HepG2 (cell line): ENCODE results near the gene DNAJC5. TPM values are rescaled to one million over a fixed set of nuclear protein-coding genes. Genes with fewer than 3 reads are reported as not detected.
A peak's percentile ranks its signal among the peaks of the same experiment; 100 is the strongest.

Experiments used
- CBFB ChIP-seq: sonication (generic); formaldehyde crosslinking; IDR thresholded peaks from 2 replicates; pipeline ENCODE4 v1.4.0; 2020; ENCODE audit warnings: missing genetic modification reagents
- ERF ChIP-seq: IDR thresholded peaks from 2 replicates; pipeline ENCODE4 v1.6.1; 2018; ENCODE audit warnings: missing biosample characterization, missing genetic modification reagents
- HMGA1 ChIP-seq: sonication (generic); formaldehyde crosslinking; conservative IDR thresholded peaks from 2 replicates; pipeline ENCODE4 v1.4.0; 2020; ENCODE audit warnings: missing genetic modification reagents
- KDM5B ChIP-seq: sonication (generic); formaldehyde crosslinking; IDR thresholded peaks from 2 replicates; pipeline ENCODE4 v1.4.0; 2020; ENCODE audit warnings: missing genetic modification reagents, mild to moderate bottlenecking, borderline replicate concordance
- SMYD3 ChIP-seq: sonication (generic); formaldehyde crosslinking; IDR thresholded peaks from 2 replicates; pipeline ENCODE4 v1.8.1; 2023; ENCODE audit warnings: mild to moderate bottlenecking, missing genetic modification reagents
- SNAPC2 ChIP-seq: sonication (generic); formaldehyde crosslinking; IDR thresholded peaks from 2 replicates; pipeline ENCODE4 v1.8.1; 2022; ENCODE audit warnings: mild to moderate bottlenecking, missing genetic modification reagents
- ZBTB7A ChIP-seq: sonication (generic); formaldehyde crosslinking; IDR thresholded peaks from 2 replicates; pipeline ENCODE4 v1.8.0; 2022; ENCODE audit warnings: mild to moderate bottlenecking, missing genetic modification reagents
- ZNF629 ChIP-seq: sonication (generic); formaldehyde crosslinking; conservative IDR thresholded peaks from 2 replicates; pipeline ENCODE4 v1.5.0; 2020; ENCODE audit warnings: missing genetic modification reagents
- ZNF878 ChIP-seq: sonication (generic); formaldehyde crosslinking; IDR thresholded peaks from 2 replicates; pipeline ENCODE4 v1.8.1; 2023; ENCODE audit warnings: mild to moderate bottlenecking, missing genetic modification reagents, moderate library complexity
- ZSCAN9 ChIP-seq: IDR thresholded peaks from 2 replicates; pipeline ENCODE4 v1.6.1; 2016; ENCODE audit warnings: borderline replicate concordance
- polyA plus RNA-seq, 8 experiments: library from polyadenylated mRNA; depleted of rRNA in 3 of 8; stranded (reverse) in 7 of 8; unstranded in 1 of 8; fragments of >200 nt; fragmentation: Illumina TruSeq in 4 of 8; extraction: Trizol in 4 of 8; gene quantifications; 2 replicates each; pipeline versions ENCODE4 v1.2.1 to v1.2.3, GENCODE V29; 2011 to 2016; ENCODE audit warnings: low read depth in 4 of 8, missing spikeins in 1 of 8, mixed read lengths in 1 of 8; ENCODE audit not compliant: insufficient read depth in 1 of 8
- total RNA-seq, 5 experiments: library from RNA; depleted of rRNA; stranded (reverse); fragments of >200 nt; fragmentation: Illumina TruSeq; extraction: Trizol; gene quantifications; 2 replicates each; pipeline ENCODE4 v1.2.3, GENCODE V29; 2016; ENCODE audit warnings: low read depth in 1 of 5
- TF ChIP-seq, protein P1 (sequence below): IDR thresholded peaks from 2 replicates; pipeline ENCODE4 v1.6.1; 2016; ENCODE audit warnings: low read depth, control low read depth
- TF ChIP-seq, protein P2 (sequence below): sonication (generic); formaldehyde crosslinking; IDR thresholded peaks from 2 replicates; pipeline ENCODE4 v1.4.0; 2020; ENCODE audit warnings: missing genetic modification reagents
- TF ChIP-seq, protein P3 (sequence below): sonication (generic); formaldehyde crosslinking; IDR thresholded peaks from 2 replicates; pipeline ENCODE4 v1.4.0; 2020; ENCODE audit warnings: missing genetic modification reagents, borderline replicate concordance
- TF ChIP-seq, protein P4 (sequence below): IDR thresholded peaks from 2 replicates; pipeline ENCODE4 v1.6.1; 2016

The DNAJC5 gene
- total and polyA plus RNA-seq, 2 of the 13 experiments (the other 11 are each of a cell fraction or from before 2014, with no cell fraction given) = 42.8 to 64.5 TPM

DNA sequence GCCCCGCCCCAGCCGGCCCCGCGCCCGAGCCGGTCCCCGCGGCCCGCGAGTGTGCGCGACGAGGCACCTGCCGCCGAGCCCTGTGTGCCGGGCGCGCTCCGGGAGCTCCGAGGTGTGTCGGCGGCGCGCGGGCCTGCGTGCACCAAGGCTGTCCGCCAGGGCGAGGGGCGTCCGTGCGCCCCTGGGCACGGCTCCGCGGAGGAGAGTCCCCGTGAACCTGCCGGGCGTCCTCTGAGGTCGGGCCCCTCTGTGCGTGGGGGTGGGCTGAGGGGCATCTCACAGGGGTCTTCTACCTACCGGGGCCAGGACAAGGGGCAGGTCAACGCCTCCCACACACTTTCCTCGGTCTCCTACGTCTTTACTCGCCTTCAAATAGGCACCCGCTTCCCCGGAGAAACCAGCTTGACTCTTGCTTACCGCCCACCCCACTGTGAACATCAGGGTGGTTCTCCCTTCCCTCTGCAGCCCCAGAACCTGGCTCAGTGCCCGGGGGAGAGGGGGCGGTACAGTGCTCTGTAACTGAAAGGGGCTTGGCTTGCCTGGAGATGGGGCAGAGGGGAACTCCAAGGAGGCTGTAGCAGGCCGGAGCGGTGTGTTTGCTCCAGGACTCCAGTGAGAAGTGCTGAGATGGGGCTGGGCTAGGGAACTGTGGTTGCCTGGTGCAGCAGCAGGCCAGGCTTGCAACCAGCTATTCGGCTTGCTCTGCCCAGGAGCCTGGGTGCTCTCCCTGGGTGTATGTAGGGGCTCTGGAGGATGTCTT, 84.8 kb downstream of the DNAJC5 start, which contains the start of gene SAMD10 (continued):
- TF ChIP-seq ZBTB7A (CRISPR knock-in tag) (peak; percentile 91), ZSCAN9 (CRISPR knock-in tag) (no peak), ZNF878 (CRISPR knock-in tag) (peak; percentile 18; the same call in 1 of the 2 replicates), ZNF629 (CRISPR knock-in tag) (no peak), HMGA1 (CRISPR knock-in tag) (no peak), SNAPC2 (CRISPR knock-in tag) (no peak; the same call in 1 of the 2 replicates), ERF (0 out of 2 replicates have a peak, but pooled peaks have one; percentile 9), CBFB (CRISPR knock-in tag) (peak; percentile 52; the same call in 1 of the 2 replicates), SMYD3 (no peak), KDM5B (peak; percentile 60)
- TF ChIP-seq, protein P1, sequence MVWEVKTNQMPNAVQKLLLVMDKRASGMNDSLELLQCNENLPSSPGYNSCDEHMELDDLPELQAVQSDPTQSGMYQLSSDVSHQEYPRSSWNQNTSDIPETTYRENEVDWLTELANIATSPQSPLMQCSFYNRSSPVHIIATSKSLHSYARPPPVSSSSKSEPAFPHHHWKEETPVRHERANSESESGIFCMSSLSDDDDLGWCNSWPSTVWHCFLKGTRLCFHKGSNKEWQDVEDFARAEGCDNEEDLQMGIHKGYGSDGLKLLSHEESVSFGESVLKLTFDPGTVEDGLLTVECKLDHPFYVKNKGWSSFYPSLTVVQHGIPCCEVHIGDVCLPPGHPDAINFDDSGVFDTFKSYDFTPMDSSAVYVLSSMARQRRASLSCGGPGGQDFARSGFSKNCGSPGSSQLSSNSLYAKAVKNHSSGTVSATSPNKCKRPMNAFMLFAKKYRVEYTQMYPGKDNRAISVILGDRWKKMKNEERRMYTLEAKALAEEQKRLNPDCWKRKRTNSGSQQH (CRISPR knock-in tag) = 0 out of 2 replicates have a peak, but pooled peaks have one; percentile 19
- TF ChIP-seq, protein P2, sequence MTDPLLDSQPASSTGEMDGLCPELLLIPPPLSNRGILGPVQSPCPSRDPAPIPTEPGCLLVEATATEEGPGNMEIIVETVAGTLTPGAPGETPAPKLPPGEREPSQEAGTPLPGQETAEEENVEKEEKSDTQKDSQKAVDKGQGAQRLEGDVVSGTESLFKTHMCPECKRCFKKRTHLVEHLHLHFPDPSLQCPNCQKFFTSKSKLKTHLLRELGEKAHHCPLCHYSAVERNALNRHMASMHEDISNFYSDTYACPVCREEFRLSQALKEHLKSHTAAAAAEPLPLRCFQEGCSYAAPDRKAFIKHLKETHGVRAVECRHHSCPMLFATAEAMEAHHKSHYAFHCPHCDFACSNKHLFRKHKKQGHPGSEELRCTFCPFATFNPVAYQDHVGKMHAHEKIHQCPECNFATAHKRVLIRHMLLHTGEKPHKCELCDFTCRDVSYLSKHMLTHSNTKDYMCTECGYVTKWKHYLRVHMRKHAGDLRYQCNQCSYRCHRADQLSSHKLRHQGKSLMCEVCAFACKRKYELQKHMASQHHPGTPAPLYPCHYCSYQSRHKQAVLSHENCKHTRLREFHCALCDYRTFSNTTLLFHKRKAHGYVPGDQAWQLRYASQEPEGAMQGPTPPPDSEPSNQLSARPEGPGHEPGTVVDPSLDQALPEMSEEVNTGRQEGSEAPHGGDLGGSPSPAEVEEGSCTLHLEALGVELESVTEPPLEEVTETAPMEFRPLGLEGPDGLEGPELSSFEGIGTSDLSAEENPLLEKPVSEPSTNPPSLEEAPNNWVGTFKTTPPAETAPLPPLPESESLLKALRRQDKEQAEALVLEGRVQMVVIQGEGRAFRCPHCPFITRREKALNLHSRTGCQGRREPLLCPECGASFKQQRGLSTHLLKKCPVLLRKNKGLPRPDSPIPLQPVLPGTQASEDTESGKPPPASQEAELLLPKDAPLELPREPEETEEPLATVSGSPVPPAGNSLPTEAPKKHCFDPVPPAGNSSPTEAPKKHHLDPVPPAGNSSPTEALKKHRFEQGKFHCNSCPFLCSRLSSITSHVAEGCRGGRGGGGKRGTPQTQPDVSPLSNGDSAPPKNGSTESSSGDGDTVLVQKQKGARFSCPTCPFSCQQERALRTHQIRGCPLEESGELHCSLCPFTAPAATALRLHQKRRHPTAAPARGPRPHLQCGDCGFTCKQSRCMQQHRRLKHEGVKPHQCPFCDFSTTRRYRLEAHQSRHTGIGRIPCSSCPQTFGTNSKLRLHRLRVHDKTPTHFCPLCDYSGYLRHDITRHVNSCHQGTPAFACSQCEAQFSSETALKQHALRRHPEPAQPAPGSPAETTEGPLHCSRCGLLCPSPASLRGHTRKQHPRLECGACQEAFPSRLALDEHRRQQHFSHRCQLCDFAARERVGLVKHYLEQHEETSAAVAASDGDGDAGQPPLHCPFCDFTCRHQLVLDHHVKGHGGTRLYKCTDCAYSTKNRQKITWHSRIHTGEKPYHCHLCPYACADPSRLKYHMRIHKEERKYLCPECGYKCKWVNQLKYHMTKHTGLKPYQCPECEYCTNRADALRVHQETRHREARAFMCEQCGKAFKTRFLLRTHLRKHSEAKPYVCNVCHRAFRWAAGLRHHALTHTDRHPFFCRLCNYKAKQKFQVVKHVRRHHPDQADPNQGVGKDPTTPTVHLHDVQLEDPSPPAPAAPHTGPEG (CRISPR knock-in tag) = no peak; the same call in 1 of the 2 replicates
- TF ChIP-seq, protein P3, sequence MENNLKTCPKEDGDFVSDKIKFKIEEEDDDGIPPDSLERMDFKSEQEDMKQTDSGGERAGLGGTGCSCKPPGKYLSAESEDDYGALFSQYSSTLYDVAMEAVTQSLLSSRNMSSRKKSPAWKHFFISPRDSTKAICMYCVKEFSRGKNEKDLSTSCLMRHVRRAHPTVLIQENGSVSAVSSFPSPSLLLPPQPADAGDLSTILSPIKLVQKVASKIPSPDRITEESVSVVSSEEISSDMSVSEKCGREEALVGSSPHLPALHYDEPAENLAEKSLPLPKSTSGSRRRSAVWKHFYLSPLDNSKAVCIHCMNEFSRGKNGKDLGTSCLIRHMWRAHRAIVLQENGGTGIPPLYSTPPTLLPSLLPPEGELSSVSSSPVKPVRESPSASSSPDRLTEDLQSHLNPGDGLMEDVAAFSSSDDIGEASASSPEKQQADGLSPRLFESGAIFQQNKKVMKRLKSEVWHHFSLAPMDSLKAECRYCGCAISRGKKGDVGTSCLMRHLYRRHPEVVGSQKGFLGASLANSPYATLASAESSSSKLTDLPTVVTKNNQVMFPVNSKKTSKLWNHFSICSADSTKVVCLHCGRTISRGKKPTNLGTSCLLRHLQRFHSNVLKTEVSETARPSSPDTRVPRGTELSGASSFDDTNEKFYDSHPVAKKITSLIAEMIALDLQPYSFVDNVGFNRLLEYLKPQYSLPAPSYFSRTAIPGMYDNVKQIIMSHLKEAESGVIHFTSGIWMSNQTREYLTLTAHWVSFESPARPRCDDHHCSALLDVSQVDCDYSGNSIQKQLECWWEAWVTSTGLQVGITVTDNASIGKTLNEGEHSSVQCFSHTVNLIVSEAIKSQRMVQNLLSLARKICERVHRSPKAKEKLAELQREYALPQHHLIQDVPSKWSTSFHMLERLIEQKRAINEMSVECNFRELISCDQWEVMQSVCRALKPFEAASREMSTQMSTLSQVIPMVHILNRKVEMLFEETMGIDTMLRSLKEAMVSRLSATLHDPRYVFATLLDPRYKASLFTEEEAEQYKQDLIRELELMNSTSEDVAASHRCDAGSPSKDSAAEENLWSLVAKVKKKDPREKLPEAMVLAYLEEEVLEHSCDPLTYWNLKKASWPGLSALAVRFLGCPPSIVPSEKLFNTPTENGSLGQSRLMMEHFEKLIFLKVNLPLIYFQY (CRISPR knock-in tag) = no peak
- TF ChIP-seq, protein P4, sequence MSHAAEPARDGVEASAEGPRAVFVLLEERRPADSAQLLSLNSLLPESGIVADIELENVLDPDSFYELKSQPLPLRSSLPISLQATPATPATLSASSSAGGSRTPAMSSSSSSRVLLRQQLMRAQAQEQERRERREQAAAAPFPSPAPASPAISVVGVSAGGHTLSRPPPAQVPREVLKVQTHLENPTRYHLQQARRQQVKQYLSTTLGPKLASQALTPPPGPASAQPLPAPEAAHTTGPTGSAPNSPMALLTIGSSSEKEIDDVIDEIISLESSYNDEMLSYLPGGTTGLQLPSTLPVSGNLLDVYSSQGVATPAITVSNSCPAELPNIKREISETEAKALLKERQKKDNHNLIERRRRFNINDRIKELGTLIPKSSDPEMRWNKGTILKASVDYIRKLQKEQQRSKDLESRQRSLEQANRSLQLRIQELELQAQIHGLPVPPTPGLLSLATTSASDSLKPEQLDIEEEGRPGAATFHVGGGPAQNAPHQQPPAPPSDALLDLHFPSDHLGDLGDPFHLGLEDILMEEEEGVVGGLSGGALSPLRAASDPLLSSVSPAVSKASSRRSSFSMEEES (CRISPR knock-in tag) = peak; percentile 59; the same call in 1 of the 2 replicates
